ENCODE measurements around the gene COPS4.

DNA sequence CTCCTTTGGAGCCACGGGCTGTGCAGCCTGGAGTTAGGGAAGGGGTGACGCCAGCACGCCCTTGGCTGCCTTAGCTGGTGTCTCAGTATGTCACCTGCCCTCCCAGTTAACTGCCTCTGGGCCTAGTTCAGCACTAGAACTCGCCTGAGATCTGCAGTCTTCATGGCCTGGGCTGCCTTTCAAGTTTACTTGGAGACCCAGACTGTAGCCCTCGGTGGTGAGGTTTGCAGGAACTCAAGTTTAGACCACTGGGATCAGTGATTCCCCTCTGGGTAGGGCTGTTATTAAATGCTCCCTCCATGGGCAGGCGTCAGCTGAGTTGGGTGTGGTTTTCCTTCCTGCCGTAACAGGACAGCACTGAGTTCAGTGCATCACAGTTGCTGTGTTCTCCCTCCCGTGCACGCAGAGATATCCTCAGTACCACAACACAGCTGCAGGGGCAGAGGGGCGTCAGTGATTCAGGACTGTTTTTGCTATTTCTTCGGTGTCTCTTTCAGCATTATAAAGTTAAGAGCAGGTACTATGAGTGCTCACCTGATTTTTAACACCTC lies 49.0 kb downstream of the COPS4 start:
- TF ChIP-seq, protein P1, sequence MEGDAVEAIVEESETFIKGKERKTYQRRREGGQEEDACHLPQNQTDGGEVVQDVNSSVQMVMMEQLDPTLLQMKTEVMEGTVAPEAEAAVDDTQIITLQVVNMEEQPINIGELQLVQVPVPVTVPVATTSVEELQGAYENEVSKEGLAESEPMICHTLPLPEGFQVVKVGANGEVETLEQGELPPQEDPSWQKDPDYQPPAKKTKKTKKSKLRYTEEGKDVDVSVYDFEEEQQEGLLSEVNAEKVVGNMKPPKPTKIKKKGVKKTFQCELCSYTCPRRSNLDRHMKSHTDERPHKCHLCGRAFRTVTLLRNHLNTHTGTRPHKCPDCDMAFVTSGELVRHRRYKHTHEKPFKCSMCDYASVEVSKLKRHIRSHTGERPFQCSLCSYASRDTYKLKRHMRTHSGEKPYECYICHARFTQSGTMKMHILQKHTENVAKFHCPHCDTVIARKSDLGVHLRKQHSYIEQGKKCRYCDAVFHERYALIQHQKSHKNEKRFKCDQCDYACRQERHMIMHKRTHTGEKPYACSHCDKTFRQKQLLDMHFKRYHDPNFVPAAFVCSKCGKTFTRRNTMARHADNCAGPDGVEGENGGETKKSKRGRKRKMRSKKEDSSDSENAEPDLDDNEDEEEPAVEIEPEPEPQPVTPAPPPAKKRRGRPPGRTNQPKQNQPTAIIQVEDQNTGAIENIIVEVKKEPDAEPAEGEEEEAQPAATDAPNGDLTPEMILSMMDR (IDR thresholded peaks at IDR 0.05), result no peak
- no peak for TF ChIP-seq POLR2A (IDR thresholded peaks at IDR 0.05)
